HEK293T (cell line): Measurements from ENCODE around the gene TTC28.

Experiments used
- CTCF ChIA-PET: fragments of 350-600 bp; formaldehyde crosslinking; extraction: SDS; loops from one replicate; lab custom pipeline; 2021; ENCODE audit warnings: antibody characterized with exemption, inconsistent platforms; lab: Yijun Ruan, JAX
- POLR2A ChIA-PET: fragments of 350-600 bp; formaldehyde crosslinking; extraction: SDS; loops from one replicate; lab custom pipeline; 2020; ENCODE audit warnings: antibody characterized with exemption, inconsistent platforms; lab: Yijun Ruan, JAX
- DNase-seq: peaks from one replicate; pipeline ENCODE4 v3.0.0; 2012; ENCODE audit warnings: mixed read lengths; ENCODE audit errors: extremely low spot score
- ARNT ChIP-seq: fragments of 450-650 bp; IDR thresholded peaks from 2 replicates; pipeline ENCODE4 v1.6.1; 2017; ENCODE audit warnings: mild to moderate bottlenecking
- BHLHE40 ChIP-seq: fragments of 450-650 bp; IDR thresholded peaks from 2 replicates; pipeline ENCODE4 v1.6.1; 2016; ENCODE audit warnings: mild to moderate bottlenecking, moderate library complexity, borderline replicate concordance
- CTBP1 ChIP-seq: fragments of 450-650 bp; IDR thresholded peaks from 2 replicates; pipeline ENCODE4 v1.6.1; 2016; ENCODE audit warnings: borderline replicate concordance
- ELF4 ChIP-seq: fragments of 450-650 bp; IDR thresholded peaks from 2 replicates; pipeline ENCODE4 v1.6.1; 2017; ENCODE audit warnings: antibody characterized with exemption
- FOXA1 ChIP-seq: fragments of 450-650 bp; IDR thresholded peaks from 2 replicates; pipeline ENCODE4 v1.6.1; 2016; ENCODE audit warnings: mild to moderate bottlenecking
- FOXK2 ChIP-seq: fragments of 450-650 bp; IDR thresholded peaks from 2 replicates; pipeline ENCODE4 v1.6.1; 2016; ENCODE audit warnings: mild to moderate bottlenecking
- FOXM1 ChIP-seq: fragments of 450-650 bp; IDR thresholded peaks from 2 replicates; pipeline ENCODE4 v1.6.1; 2017; ENCODE audit warnings: mild to moderate bottlenecking, borderline replicate concordance
- L3MBTL2 ChIP-seq: fragments of 450-650 bp; conservative IDR thresholded peaks from 2 replicates; pipeline ENCODE4 v1.6.1; 2016; ENCODE audit warnings: mild to moderate bottlenecking
- LEF1 ChIP-seq: fragments of 450-650 bp; IDR thresholded peaks from 2 replicates; pipeline ENCODE4 v1.6.1; 2017; ENCODE audit warnings: mild to moderate bottlenecking, borderline replicate concordance
- NFRKB ChIP-seq: fragments of 450-650 bp; IDR thresholded peaks from 2 replicates; pipeline ENCODE4 v1.6.1; 2016; ENCODE audit warnings: mild to moderate bottlenecking, moderate library complexity
- SP1 ChIP-seq: fragments of 450-650 bp; IDR thresholded peaks from 2 replicates; pipeline ENCODE4 v1.6.1; 2017
- SUZ12 ChIP-seq: fragments of 450-650 bp; IDR thresholded peaks from 2 replicates; pipeline ENCODE4 v1.6.1; 2016; ENCODE audit warnings: mild to moderate bottlenecking
- TARDBP ChIP-seq: fragments of 450-650 bp; IDR thresholded peaks from 2 replicates; pipeline ENCODE4 v1.6.1; 2016
- ZNF384 ChIP-seq: fragments of 450-650 bp; IDR thresholded peaks from 2 replicates; pipeline ENCODE4 v1.6.1; 2016
- TF ChIP-seq, protein P1 (sequence below): fragments of 450-650 bp; IDR thresholded peaks from 2 replicates; pipeline ENCODE4 v1.6.1; 2016

Gene TTC28

DNA sequence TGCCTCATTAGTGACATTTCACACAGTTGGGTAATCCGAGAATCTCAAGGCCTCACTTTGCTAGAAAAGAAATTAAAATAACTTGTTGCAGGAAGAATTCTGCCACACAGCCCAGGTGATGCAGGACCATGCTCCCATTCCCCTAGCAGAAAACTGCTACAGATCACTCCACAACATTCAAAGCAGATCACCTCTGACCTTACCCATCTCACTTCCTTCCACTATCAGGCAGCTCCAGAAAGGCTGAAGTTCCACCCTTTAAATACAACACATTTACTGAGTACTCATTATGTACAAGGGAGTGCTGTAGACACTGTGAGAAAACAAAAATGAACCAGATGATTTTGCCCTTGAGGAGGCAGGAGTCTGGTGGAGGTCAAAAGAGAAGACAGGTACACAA is 231.0 kb downstream of the TTC28 start:
- ChIA-PET POLR2A (no interaction called here), CTCF (no interaction called here)
- no peak for TF ChIP-seq FOXA1
- no peak for TF ChIP-seq FOXM1
- TF ChIP-seq ZNF384 = no peak
- no peak for TF ChIP-seq L3MBTL2
- no peak for TF ChIP-seq FOXK2
- no peak for TF ChIP-seq LEF1
- TF ChIP-seq ARNT = no peak
- no peak for TF ChIP-seq NFRKB
- TF ChIP-seq TARDBP = no peak
- no peak for TF ChIP-seq SP1
- TF ChIP-seq ELF4 = no peak
- TF ChIP-seq, protein P1, sequence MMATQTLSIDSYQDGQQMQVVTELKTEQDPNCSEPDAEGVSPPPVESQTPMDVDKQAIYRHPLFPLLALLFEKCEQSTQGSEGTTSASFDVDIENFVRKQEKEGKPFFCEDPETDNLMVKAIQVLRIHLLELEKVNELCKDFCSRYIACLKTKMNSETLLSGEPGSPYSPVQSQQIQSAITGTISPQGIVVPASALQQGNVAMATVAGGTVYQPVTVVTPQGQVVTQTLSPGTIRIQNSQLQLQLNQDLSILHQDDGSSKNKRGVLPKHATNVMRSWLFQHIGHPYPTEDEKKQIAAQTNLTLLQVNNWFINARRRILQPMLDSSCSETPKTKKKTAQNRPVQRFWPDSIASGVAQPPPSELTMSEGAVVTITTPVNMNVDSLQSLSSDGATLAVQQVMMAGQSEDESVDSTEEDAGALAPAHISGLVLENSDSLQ = no peak
- TF ChIP-seq CTBP1 = no peak
- no peak for DNase-seq

DNA sequence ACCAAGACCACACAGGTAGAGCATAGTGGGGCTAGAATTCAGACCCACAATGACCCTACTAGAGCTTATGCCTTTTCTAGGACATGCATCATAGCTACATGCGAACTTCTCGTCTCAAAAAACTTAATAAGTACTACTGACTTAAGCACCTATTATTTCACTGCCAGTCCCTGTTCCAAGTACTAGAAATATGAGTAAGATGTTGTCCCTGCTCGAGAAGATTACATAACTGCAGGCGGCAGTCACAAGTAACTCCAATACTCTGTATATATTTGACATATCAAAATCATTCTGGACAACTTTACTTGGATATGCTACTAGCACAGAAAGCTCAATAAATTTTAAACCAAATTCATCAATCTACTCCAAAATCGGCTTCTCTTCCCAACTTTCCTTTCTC is 235.0 kb downstream of the TTC28 start:
- TF ChIP-seq TARDBP = no peak
- TF ChIP-seq ARNT = no peak
- TF ChIP-seq CTBP1 = no peak
- no peak for TF ChIP-seq FOXA1
- TF ChIP-seq LEF1 = no peak
- TF ChIP-seq ELF4 = no peak
- no peak for TF ChIP-seq FOXK2
- no peak for DNase-seq
- ChIA-PET CTCF (interaction anchor here (1.6 kb wide), 1 partner anchor 10 kb away, joined by 4 read pairs; no protein-coding TSS in a partner anchor), POLR2A (interaction anchor here (0.7 kb wide), 1 partner anchor 12 kb away, joined by 3 read pairs; no protein-coding TSS in a partner anchor)

DNA sequence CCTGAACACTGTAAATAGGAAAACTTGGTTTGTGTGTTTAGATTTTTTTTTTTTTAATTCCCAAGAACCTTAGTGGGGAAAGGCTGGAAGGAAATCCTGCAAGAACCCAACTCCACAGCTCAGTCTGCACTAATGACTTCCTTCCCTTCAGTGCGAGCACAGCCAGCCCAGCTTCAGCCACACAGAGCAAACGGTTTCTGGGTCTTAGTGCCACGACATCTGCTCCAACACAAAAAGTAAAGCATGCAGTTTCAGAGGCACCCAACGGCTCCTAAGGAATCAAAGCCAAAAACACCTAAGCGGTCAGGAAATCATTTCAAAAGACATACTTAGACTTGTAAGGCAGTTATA is 236.1 kb downstream of the TTC28 start:
- TF ChIP-seq FOXM1 (peak; percentile 19; the same call in 1 of the 2 replicates), FOXK2 (no peak)
- ChIA-PET POLR2A (no interaction called here), CTCF (no interaction called here)
- peak; percentile 71 for DNase-seq

DNA sequence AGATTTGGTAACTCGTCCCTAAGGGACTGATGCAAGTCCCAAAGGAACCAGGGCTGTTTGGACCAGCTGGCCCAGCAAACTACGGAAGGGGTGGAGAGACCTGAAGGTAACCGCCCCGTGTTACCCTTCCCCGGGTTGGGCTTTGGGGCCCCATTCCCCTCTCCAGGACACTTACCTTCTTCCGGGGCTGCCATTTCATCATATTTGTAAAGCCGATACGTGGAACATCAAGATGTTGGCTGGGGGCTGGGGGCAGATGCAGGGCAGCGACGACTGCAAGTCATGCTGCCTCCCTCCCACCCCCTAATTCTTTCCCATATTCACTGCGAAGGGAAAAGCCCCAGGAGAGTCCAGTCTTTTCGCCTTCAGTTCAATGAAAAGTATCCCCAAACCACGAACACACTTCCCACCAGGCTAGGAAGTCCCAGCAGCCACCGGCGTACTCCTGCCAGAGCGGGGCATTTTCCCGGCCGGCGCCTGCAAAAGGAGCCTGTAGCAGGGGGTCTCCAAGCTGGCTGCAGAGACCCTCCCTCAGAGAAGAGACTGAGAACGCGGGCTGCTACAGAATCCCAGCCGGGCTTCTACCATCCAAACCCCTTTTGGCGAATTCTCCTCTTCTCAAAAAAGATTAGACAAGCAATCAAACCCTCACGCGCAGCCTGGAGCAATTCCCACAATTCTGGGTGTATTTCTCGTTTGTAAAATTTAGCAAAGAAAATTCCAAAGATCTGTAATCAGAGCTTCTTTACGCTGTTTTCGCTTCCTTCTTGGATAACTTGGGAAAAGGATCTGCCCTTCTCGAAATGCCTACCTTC is 236.7 kb downstream of the TTC28 start:
- peak; percentile 49 for DNase-seq
- ChIA-PET POLR2A (no interaction called here), CTCF (no interaction called here)
- TF ChIP-seq, protein P1 = no peak
- TF ChIP-seq SP1 (no peak), LEF1 (no peak), BHLHE40 (no peak), ZNF384 (no peak), ELF4 (no peak), TARDBP (no peak), NFRKB (no peak), FOXM1 (no peak), CTBP1 (no peak), FOXA1 (no peak), SUZ12 (no peak)

DNA sequence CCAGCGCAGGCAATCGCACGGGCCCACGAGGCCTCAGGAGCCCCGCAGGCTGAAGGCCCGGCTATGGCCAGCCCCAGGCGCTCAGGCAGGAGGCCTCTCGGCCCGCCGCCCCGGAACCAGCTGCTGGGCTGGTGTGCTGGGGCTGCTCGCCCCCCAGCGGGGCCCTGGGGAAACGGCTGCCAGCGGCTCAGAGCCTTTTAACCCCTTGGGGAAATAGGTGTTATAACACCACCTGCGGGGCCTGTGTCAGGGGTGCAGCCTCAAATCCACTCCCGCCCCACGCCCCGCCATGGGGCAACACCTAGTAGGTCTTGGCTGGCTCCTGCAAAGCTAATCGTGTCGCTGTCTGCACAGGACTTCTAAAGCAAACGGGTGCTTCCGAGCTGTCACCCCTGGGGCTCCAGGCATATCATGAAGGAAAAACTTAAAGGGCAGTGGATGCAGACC is 237.4 kb downstream of the TTC28 start:
- DNase-seq = peak; percentile 87
- ChIA-PET CTCF (no interaction called here), POLR2A (no interaction called here)
- peak; percentile 58 for TF ChIP-seq L3MBTL2
- TF ChIP-seq NFRKB = no peak

DNA sequence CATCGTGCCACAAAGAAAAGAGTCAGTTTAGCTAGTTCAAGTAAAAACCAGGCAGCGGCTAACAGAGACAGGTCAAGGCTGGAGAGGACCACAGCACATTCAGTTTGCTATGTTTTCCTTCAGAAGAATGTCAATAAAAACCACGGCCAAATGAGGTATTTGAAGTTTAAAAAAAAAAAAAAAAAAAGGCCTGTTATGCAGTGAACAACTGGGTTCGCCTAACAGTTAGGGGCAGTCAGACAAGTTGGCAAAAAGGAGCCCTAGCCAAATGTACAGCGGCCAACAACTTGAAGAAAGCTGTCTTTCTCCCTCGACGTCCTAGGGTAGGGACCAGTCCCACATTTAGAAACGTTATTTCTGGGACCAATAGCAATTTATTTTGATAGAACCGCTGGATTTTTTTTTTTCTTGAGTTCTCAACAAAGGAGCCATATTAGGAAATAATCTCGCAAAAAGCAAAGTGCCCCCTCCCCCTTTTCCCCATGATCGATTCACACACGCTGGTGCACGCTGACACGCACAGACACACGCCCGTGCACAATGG is 237.8 kb downstream of the TTC28 start:
- CTCF ChIA-PET = no interaction called here
- POLR2A ChIA-PET = no interaction called here
- DNase-seq = no peak
- TF ChIP-seq ARNT (no peak), CTBP1 (no peak), FOXM1 (no peak), ZNF384 (peak; percentile 73; the same call in 1 of the 2 replicates)
- TF ChIP-seq, protein P1 = no peak

DNA sequence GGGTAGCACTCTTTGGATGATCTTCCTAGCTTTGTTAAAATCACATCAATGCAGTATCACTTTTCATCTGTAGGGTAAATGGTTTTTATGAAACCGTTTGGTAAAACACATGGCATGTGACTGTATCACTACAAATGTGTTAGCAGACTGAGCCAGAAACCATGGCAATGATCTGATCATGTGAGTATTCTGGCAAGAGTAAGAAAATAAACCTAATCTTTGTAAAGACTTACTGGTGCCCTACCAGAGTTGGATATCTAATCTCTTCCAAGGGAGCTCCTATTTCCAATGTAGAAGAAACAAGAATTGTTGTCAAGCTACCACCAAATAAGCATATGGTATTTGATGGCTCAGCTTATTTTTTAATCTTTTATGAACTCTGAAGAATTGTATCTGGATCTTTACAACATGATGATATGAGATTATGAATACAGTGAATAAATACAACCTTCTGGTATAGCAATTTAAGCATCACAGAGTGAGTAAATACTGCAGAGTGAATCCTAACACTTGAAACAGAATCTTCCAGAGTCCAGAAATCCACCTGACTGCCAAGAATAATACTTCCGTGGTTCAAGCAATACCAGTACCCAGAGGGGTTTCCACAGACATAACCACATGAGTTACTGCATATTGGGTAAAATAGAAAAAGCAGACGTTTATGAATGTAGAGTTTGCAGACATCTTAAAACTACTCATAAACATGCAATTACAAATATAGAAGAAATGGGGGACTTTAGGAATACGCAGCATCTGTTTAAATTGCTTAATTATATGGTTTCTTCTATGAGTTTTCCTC is 238.8 kb downstream of the TTC28 start:
- DNase-seq = no peak
- ChIA-PET CTCF (no interaction called here), POLR2A (no interaction called here)
- TF ChIP-seq ELF4 = no peak
- TF ChIP-seq, protein P1 = no peak
- no peak for TF ChIP-seq CTBP1
- 0 out of 2 replicates have a peak, but pooled peaks have one; percentile 16 for TF ChIP-seq L3MBTL2
